CD14-positive monocyte (primary cell): Measurements from ENCODE around the gene HDGF. TPM values are rescaled to one million over a fixed set of nuclear protein-coding genes. Genes with fewer than 3 reads are reported as not detected.
"Not testable (repeated sequence)": the region's sequence is repeated elsewhere in the genome, so short reads cannot be mapped to it uniquely, and the experiment has no call there.

ENCODE experiments used
- DNase-seq, 3 donors: peaks; one replicate each; pipeline ENCODE4 v3.0.0-alpha.2; 2011 to 2022
- H2AFZ ChIP-seq: 2 replicates; pipeline ENCODE4 v1.6.0; 2012; ENCODE audit warnings: mild to moderate bottlenecking, low read depth, low read length, inconsistent platforms; ENCODE audit not compliant: insufficient read depth, poor library complexity, severe bottlenecking
- H3K27ac ChIP-seq, 2 donors: 1 replicate in 1 of 2; 2 replicates in 1 of 2; pipeline ENCODE4 v1.5.1; 2012 to 2013; ENCODE audit warnings: low read length in 2 of 2, control low read depth in 1 of 2, inconsistent platforms in 1 of 2, low read depth in 1 of 2, mild to moderate bottlenecking in 1 of 2
- H3K27me3 ChIP-seq, 2 donors: one replicate each; pipeline versions ENCODE4 v1.6.0 to v1.6.1; 2011 to 2013; ENCODE audit warnings: low read length in 2 of 2; ENCODE audit not compliant: control insufficient read depth in 2 of 2, insufficient read depth in 2 of 2
- H3K36me3 ChIP-seq, 2 donors: replicated peaks in 1 of 2; 1 replicate in 1 of 2; 2 replicates in 1 of 2; pipeline versions ENCODE4 v1.5.1 to v1.6.1; 2012 to 2013; ENCODE audit warnings: low read length in 2 of 2, control low read depth in 1 of 2, inconsistent platforms in 1 of 2, mild to moderate bottlenecking in 1 of 2; ENCODE audit not compliant: insufficient read depth in 2 of 2, control insufficient read depth in 1 of 2
- H3K4me1 ChIP-seq, 2 donors: 1 replicate in 1 of 2; 2 replicates in 1 of 2; pipeline versions ENCODE4 v1.5.1 to v1.6.1; 2012 to 2013; ENCODE audit warnings: low read length in 2 of 2, control low read depth in 1 of 2, inconsistent platforms in 1 of 2, mild to moderate bottlenecking in 1 of 2, moderate library complexity in 1 of 2; ENCODE audit not compliant: insufficient read depth in 2 of 2, control insufficient read depth in 1 of 2
- H3K4me2 ChIP-seq: replicated peaks from 2 replicates; pipeline ENCODE3; 2012; ENCODE audit warnings: low read length, moderate library complexity, mild to moderate bottlenecking; ENCODE audit not compliant: poor library complexity, severe bottlenecking; ENCODE audit errors: extremely low read depth
- H3K4me3 ChIP-seq, 3 experiments: fragments of 200-600 bp in 1 of 3; sonication (generic) in 1 of 3; replicated peaks in 1 of 3; 1 replicate in 2 of 3; 2 replicates in 1 of 3; pipeline ENCODE4 v1.5.1; 2011 to 2013; ENCODE audit warnings: low read length in 3 of 3, mild to moderate bottlenecking in 3 of 3, control low read depth in 2 of 3, low read depth in 2 of 3, inconsistent platforms in 1 of 3, moderate library complexity in 1 of 3
- H3K79me2 ChIP-seq: 2 replicates; pipeline ENCODE4 v1.6.0; 2012; ENCODE audit warnings: mild to moderate bottlenecking, control low read depth, inconsistent platforms, low read length, moderate library complexity; ENCODE audit not compliant: insufficient read depth
- H3K9ac ChIP-seq: 2 replicates; pipeline ENCODE4 v1.6.0; 2017; ENCODE audit warnings: low read length, mild to moderate bottlenecking; ENCODE audit not compliant: insufficient read depth, poor library complexity, severe bottlenecking
- H3K9me3 ChIP-seq, 2 donors: replicated peaks in 1 of 2; 1 replicate in 1 of 2; 2 replicates in 1 of 2; pipeline versions ENCODE4 v1.5.1 to v1.6.1; 2012 to 2013; ENCODE audit warnings: low read length in 2 of 2, control low read depth in 1 of 2; ENCODE audit not compliant: control insufficient read depth in 1 of 2, insufficient read depth in 1 of 2
- H4K20me1 ChIP-seq: 2 replicates; pipeline ENCODE4 v1.6.0; 2012; ENCODE audit warnings: mild to moderate bottlenecking, low read length, control low read depth, moderate library complexity; ENCODE audit not compliant: insufficient read depth
- H3K27ac Mint-ChIP-seq, 7 donors: one replicate each; pipeline ENCODE4 v1.8.0; 2020; ENCODE audit warnings: mild to moderate bottlenecking in 7 of 7, mixed read lengths in 7 of 7, moderate library complexity in 6 of 7, inconsistent platforms in 2 of 7
- H3K27me3 Mint-ChIP-seq, 3 donors: one replicate each; pipeline ENCODE4 v1.8.0; 2021 to 2022; ENCODE audit warnings: low read depth in 3 of 3, mild to moderate bottlenecking in 3 of 3, mixed read lengths in 3 of 3, moderate library complexity in 3 of 3, inconsistent platforms in 1 of 3
- H3K36me3 Mint-ChIP-seq, 2 donors: one replicate each; pipeline ENCODE4 v1.8.0; 2020; ENCODE audit warnings: mixed read lengths in 2 of 2, inconsistent platforms in 1 of 2, mild to moderate bottlenecking in 1 of 2
- H3K4me1 Mint-ChIP-seq: one replicate; pipeline ENCODE4 v1.8.0; 2020; ENCODE audit warnings: mild to moderate bottlenecking, mixed read lengths
- H3K4me3 Mint-ChIP-seq, 2 donors: one replicate each; pipeline ENCODE4 v1.8.0; 2020; ENCODE audit warnings: mild to moderate bottlenecking in 2 of 2, mixed read lengths in 2 of 2, moderate library complexity in 1 of 2
- H3K9me3 Mint-ChIP-seq, 7 donors: one replicate each; pipeline ENCODE4 v1.8.0; 2020 to 2022; ENCODE audit warnings: mixed read lengths in 7 of 7, mild to moderate bottlenecking in 6 of 7, moderate library complexity in 6 of 7, inconsistent platforms in 2 of 7
- CTCF ChIP-seq: fragments of 200-600 bp; IDR thresholded peaks from one replicate; pipeline ENCODE4 v1.8.0; 2022; ENCODE audit warnings: antibody characterized with exemption, mild to moderate bottlenecking
- WGBS: methylation state at CpG from one replicate; pipeline ENCODE4 v1.1.5; 2013; ENCODE audit warnings: missing lambda C conversion rate; ENCODE audit not compliant: insufficient coverage; 5-methylcytosine and 5-hydroxymethylcytosine counted together
- intact Hi-C, 2 donors: fragments of 100-400 bp; cut with micrococcal nuclease; formaldehyde crosslinking; loops; one replicate each; pipeline versions ENCODE4 v1.15.0 to v1.15.1; 2023
- polyA plus RNA-seq, 3 donors: library from polyadenylated mRNA; depleted of rRNA in 1 of 3; unstranded in 2 of 3; stranded (reverse) in 1 of 3; fragments of 300-500 nt in 2 of 3; fragments of >200 nt in 1 of 3; fragmentation: Illumina TruSeq in 2 of 3; gene quantifications; 1 replicate in 2 of 3; 2 replicates in 1 of 3; pipeline ENCODE4 v1.2.3, GENCODE V29; 2012 to 2021

The HDGF gene
- polyA plus RNA-seq, 3 donors, result 23.9 to 92.4 (median 49.9) TPM

- Histone ChIP-seq H3K9me3 (no peaks in the 10 kb centered on the region), H3K4me3 (peak overlapping the region; percentile 74 to 95 (median 79)), H3K4me1 (peaks cover 31 to 37% of the 10 kb centered on the region in 2 donors), H3K27me3 (no peaks in the 10 kb centered on the region), H4K20me1 (peaks cover 14% of the 10 kb centered on the region), H3K27ac (peak overlapping the region; percentile 93 to 97), H3K4me2 (peak overlapping the region; percentile 90), H3K79me2 (peaks cover 49% of the 10 kb centered on the region), H2AFZ (peak overlapping the region; percentile 89), H3K9ac (peak overlapping the region; percentile 55), H3K36me3 (peaks cover 11 to 17% of the 10 kb centered on the region in 2 donors)
- TF ChIP-seq CTCF, result no peak
- H3K4me3 Mint-ChIP-seq, result no peak overlapping the region
- peaks cover 0 to 1% (median 0%) of the 10 kb centered on the region in 7 donors for H3K9me3 Mint-ChIP-seq
- H3K36me3 Mint-ChIP-seq, result peaks cover 11 to 17% of the 10 kb centered on the region in 2 donors
- peaks cover 0 to 2% (median 0%) of the 10 kb centered on the region in 3 donors for H3K27me3 Mint-ChIP-seq
- DNase-seq, result peak in 1 of 3 donors; percentile 20
- WGBS, result 9% methylated on average over 10 of the region's 14 CpGs
- H3K27ac Mint-ChIP-seq, result no peak overlapping the region
- intact Hi-C loops, result loop anchor here (1.0 to 5.0 kb wide), 4 partner anchors 16 to 38 kb away; partner anchors contain the start of genes HDGF (in 2 of the 2), MRPL24 (in 2 of the 2), ISG20L2 (in 1 of the 2) and METTL25B (in 1 of the 2)
- peaks cover 29% of the 10 kb centered on the region for H3K4me1 Mint-ChIP-seq
Measured at GRCh38 chr1:156766298-156767100, 15.0 kb upstream of the HDGF start.

GRCh38 chr1:156765666-156766065, 14.2 kb upstream of the HDGF start:
- Mint-ChIP-seq H3K4me3 (peak overlapping the region; percentile 20 to 42), H3K9me3 (peaks cover 0 to 1% (median 0%) of the 10 kb centered on the region in 7 donors), H3K4me1 (peaks cover 21% of the 10 kb centered on the region), H3K27ac (no peak overlapping the region), H3K27me3 (peaks cover 0 to 2% (median 0%) of the 10 kb centered on the region in 3 donors), H3K36me3 (peaks cover 3 to 9% of the 10 kb centered on the region in 2 donors)
- H3K27ac ChIP-seq, result peak overlapping the region; percentile 93 to 97
- H3K27me3 ChIP-seq, result no peaks in the 10 kb centered on the region
- H2AFZ ChIP-seq, result peak overlapping the region; percentile 89
- H3K9ac ChIP-seq, result no peak overlapping the region
- no peak for TF ChIP-seq CTCF
- 0% methylated on average over 2 of the region's 5 CpGs for WGBS
- peak overlapping the region in 1 of 3 experiments; percentile 79 for H3K4me3 ChIP-seq
- H4K20me1 ChIP-seq, result peaks cover 5% of the 10 kb centered on the region
- intact Hi-C loops, result loop anchor here (2.0 to 5.0 kb wide), 2 partner anchors 15 to 33 kb away; partner anchors contain the start of gene HDGF (in 2 of the 2)
- peaks cover 31% of the 10 kb centered on the region in 2 donors for H3K4me1 ChIP-seq
- H3K79me2 ChIP-seq, result peaks cover 40% of the 10 kb centered on the region
- H3K9me3 ChIP-seq, result no peaks in the 10 kb centered on the region
- peak overlapping the region; percentile 90 for H3K4me2 ChIP-seq
- H3K36me3 ChIP-seq, result peaks cover 2 to 9% of the 10 kb centered on the region in 2 donors
- DNase-seq, result peak; percentile 50 to 63 (median 63)

GRCh38 chr1:156765136-156765535, 13.7 kb upstream of the HDGF start:
- DNase-seq, H3K4me2 ChIP-seq, H3K36me3 Mint-ChIP-seq, H3K9me3 Mint-ChIP-seq, H3K4me3 ChIP-seq, H3K9ac ChIP-seq, H3K4me3 Mint-ChIP-seq, H3K27me3 Mint-ChIP-seq, H3K27ac Mint-ChIP-seq, H3K36me3 ChIP-seq, H3K9me3 ChIP-seq, H4K20me1 ChIP-seq, H3K27me3 ChIP-seq: not testable (repeated sequence)
- H3K4me1 Mint-ChIP-seq, result peaks cover 19% of the 10 kb centered on the region
- Histone ChIP-seq H3K27ac (peak overlapping the region; percentile 93 to 97), H3K79me2 (peaks cover 35% of the 10 kb centered on the region), H3K4me1 (peaks cover 30 to 31% of the 10 kb centered on the region in 2 donors), H2AFZ (peak overlapping the region; percentile 89)
- intact Hi-C loops, result loop anchor here in 1 of 2 donors (5.0 kb wide), 1 partner anchor 33 kb away; no protein-coding TSS in a partner anchor
- 100% methylated on average over 1 of the region's 15 CpGs for WGBS
